ENCODE measurements around the gene NCEH1.

Gene NCEH1

GRCh38 chr3:172643506-172644179 lies 67.2 kb downstream of the NCEH1 start:
- no peak for DNase-seq

DNA sequence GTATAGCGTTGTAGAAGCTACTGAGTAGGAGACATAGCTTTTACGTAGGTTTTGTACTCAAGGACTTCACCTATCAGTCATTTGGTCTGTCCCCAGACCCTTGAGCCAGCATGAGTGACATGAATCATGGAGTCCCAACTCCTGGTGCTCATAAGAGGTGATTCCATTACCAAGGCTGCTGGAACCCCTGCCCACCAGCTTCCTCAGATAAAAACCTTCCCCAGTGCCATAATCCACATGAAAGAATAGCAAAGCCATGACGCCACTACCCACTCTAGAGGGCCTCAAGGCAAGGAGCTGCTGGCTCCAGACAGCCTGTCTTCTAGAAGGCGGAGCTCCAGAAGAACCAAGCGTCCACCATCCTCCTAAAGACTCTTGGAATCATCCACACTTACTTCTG lies 69.6 kb downstream of the NCEH1 start:
- DNase-seq, result no peak

GRCh38 chr3:172640751-172641150 lies 70.1 kb downstream of the NCEH1 start:
- DNase-seq, result no peak

GRCh38 chr3:172635588-172635987 lies 75.3 kb downstream of the NCEH1 start:
- DNase-seq, result no peak

- peak in 1 of 2 experiments; percentile 1 for DNase-seq
These were observed 75.9 kb downstream of the NCEH1 start for GRCh38 chr3:172634948-172635347.

DNA sequence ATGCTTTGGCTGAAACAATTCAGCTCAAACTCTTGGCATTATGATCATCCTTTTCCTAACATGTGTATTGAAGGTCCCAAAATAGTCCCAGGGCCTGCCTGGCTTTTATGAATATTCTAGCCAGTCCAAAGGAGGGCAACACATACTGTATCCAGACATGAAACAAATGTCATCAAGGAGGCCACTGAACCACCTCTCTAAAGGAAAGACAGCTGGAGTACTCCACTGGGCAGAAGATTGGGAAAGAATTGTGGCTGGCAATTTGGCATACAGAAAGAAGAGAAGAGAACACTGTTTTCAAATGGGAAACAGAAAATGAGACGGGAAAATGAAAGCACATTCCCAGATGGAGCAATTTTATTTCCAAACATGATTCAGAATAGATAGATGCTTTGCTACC lies 80.6 kb downstream of the NCEH1 start:
- DNase-seq, result no peak

DNA sequence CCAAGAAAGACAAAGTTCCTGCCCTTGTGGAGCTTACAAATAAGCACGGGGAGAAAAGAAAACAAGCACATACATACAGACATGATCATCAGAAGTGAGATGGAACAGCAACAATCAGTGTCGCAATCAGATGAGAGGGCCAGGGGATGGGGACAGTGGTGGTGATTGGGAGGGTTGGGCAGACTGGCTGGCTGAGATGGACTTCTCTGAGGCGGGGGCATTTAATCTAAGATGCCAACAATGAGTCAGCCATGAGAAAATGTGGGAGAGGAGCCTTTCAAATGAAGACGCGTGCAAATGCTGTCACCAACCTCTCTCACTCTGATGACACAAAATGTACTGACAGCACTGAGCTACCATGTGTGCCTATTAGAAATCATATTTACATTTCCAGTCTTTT lies 81.4 kb downstream of the NCEH1 start:
- DNase-seq, result no peak

- no peak for DNase-seq
These were observed 83.6 kb downstream of the NCEH1 start for GRCh38 chr3:172627057-172627809.

- DNase-seq, result no peak
These were observed 84.7 kb downstream of the NCEH1 start for GRCh38 chr3:172626021-172626640.

DNA sequence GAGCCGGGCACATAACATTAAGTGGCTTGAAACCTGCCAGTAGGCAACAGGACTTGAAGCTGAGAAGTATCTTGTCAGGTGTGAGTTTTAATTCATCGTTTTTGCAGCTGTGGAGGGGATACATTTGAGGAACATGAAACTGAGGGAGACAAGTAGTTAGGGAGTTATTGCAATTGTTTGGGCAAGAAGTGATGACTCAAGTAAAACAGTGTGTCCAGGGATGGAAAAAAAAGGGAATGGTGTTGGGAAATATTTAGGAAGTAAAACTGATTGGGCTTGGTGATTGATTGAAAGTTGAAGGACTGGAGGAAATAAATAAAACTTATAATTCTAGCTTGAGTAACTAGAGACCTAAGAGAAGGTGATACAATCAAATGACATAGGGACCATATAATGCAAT lies 85.5 kb downstream of the NCEH1 start:
- no peak for DNase-seq

DNA sequence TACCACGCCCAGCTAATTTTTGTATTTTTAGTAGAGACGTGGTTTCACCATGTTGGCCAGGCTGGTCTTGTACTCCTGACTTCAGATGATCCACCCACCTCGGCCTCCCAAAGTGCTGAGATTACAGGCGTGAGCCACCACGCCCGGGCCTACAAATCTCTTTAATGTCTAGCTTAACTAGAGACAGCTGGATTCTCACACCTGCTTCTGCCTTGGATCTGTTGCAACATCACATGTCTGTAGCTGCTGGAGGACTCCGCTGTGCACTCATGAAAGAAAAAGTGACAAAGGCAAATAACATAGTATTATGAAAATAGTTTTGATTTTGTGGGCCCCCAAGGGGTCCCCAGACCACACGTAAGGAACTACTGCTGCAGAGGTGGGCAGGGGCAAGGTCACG lies 85.9 kb downstream of the NCEH1 start:
- DNase-seq, result no peak

DNA sequence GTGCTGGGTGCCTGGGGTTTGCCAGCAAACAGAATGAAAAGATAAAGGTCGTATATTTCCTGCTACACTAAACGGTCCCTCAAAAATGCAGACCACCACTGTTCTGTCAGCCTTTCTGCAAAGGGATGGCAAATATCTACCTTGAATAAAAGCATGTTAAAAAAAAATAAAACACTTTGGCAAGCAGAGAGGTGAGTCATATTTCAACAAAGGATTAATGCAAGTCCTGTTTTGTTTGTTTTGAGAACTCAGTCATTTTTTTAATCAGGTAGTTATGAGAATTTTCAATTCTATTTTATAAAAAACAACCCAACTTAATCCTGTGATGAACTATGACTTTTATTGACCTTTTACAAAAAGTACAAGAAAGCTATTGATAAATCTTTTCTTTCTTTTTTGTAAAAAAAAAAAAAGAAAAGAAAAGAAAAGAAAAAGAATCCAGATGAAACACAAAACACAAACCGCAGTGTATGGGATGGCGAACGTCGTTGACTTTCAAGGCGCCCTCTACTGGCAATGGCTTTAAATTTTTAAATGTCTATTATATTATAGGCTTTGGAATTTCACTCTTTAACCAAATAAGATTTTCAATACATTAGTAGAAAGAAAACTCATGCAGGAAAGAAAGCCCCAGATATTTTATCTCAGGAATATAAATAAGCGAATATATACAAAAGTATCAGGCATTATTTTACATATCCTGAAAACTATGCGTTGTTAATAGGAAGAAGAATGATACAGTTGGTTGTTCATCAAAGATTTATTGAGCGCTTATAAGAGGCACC lies 87.8 kb downstream of the NCEH1 start:
- no peak for DNase-seq

GRCh38 chr3:172622156-172622555 lies 88.7 kb downstream of the NCEH1 start:
- peak in 1 of 2 experiments; percentile 3 for DNase-seq

GRCh38 chr3:172617976-172618375 lies 92.9 kb downstream of the NCEH1 start:
- DNase-seq, result no peak

- no peak for DNase-seq
These were observed 93.7 kb downstream of the NCEH1 start for GRCh38 chr3:172617013-172617706.

DNA sequence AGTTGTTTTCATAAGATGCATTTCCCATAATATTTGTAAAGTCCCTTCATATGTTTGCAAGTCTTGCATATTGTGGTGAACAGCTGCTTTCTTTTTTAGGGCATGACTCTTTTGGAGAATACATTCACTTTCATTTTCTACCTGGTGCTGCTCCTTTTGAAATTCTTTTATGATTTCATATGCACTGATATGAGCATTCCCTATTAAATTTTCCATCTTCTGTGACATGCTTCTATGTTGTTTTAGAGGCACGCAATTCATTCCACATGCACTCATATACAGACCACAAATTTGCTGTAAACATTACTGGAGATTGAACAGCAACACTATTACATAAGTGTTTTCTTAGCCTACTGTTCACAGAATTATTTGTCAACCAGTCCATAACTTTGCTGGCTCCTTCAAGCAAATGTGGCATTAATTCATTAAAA lies 94.8 kb downstream of the NCEH1 start:
- DNase-seq, result no peak

DNA sequence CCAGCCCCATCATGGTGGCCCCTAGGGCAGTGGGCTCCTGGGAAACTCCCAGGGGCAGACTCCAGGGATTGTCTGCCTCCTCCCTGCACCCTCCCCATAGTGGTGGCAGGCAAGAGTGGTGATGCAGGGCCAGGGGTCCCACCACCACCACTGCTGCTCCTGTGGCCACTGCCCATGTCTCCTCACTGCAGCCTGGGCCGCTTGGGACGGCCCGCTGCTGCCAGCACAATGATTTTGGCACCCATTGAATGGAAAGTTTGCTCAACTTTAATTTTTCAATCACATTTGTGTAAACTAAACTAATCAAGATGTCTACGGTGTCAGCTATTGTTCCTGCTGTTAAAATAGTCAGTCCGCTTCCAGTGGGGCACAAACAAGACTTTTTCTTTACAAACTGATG lies 95.6 kb downstream of the NCEH1 start:
- DNase-seq, result no peak

- no peak for DNase-seq
These were observed 96.3 kb downstream of the NCEH1 start for GRCh38 chr3:172614340-172615274.

DNA sequence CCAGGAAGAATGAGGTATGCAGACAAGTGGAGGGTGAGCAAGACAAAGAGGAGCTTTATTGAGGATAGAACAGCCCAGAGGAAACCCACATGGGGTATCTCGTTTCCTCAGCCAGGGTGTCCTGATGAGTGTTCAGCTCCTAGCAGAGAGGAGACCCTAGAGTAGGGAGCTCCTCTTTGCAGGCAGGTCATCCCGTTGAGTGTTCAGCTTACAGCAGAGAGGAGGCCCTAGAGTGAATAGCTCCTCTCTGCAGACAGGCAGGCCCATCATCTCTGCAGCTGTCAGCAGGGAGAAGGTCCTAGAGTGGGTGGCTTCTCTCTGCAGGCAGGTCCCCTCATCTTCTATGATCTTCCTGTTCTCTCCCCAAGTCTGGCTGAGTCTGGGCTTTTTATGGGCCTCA lies 97.0 kb downstream of the NCEH1 start:
- no peak for DNase-seq

- no peak for DNase-seq
These were observed 97.8 kb downstream of the NCEH1 start for GRCh38 chr3:172612871-172613678.

DNA sequence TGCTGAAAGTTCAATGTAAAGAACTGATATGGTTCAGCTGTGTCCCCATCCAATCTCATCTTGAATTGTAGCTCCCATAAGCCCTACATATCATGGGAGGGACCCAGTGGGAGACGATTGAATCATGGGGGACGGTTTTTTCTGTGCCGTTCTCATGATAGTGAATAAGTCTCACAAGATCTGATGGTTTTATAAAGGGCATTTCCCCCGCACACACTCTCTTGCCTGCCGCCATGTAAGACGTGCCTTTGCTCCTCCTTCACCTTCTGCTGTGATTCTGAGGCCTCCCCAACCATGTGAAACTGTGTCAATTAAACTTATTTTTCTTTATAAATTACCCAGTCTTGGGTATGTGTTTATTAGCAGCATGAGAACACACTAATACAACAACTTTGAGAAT lies 101.1 kb downstream of the NCEH1 start:
- DNase-seq, result no peak
